Karpas-422 (cell line): Measurements from ENCODE around the gene FBXO34. TPM values are rescaled to one million over a fixed set of nuclear protein-coding genes. Genes with fewer than 3 reads are reported as not detected.

Source experiments
- DNase-seq: peaks from one replicate; pipeline ENCODE4 v3.0.0-alpha.2; 2015
- H2AFZ ChIP-seq: fragments of 200-600 bp; sonication (generic); 2 replicates; pipeline ENCODE4 v1.6.1; 2014; ENCODE audit warnings: antibody characterized with exemption, low read length, mixed read lengths
- H3K27ac ChIP-seq: fragments of 200-600 bp; sonication (generic); 2 replicates; pipeline ENCODE4 v1.5.1; 2014; ENCODE audit warnings: mild to moderate bottlenecking, low read length, moderate library complexity
- H3K27me3 ChIP-seq: fragments of 200-600 bp; sonication (generic); 2 replicates; pipeline ENCODE4 v1.6.1; 2014; ENCODE audit warnings: low read length, mixed read lengths
- H3K36me3 ChIP-seq: fragments of 200-600 bp; sonication (generic); 2 replicates; pipeline ENCODE4 v1.6.1; 2014; ENCODE audit warnings: low read length, mixed read lengths; ENCODE audit not compliant: insufficient read depth
- H3K4me1 ChIP-seq: fragments of 200-600 bp; sonication (generic); 2 replicates; pipeline ENCODE4 v1.6.1; 2014; ENCODE audit warnings: mild to moderate bottlenecking, low read length, mixed read lengths
- H3K4me2 ChIP-seq: fragments of 200-600 bp; sonication (generic); 2 replicates; pipeline ENCODE4 v1.6.1; 2014; ENCODE audit warnings: low read length, low read depth, mild to moderate bottlenecking; ENCODE audit not compliant: poor library complexity, severe bottlenecking
- H3K4me3 ChIP-seq: fragments of 200-600 bp; sonication (generic); 2 replicates; pipeline ENCODE4 v1.5.1; 2014; ENCODE audit warnings: mild to moderate bottlenecking, antibody characterized with exemption, low read length, mixed read lengths
- H3K79me2 ChIP-seq: fragments of 200-600 bp; sonication (generic); 2 replicates; pipeline ENCODE4 v1.6.1; 2014; ENCODE audit warnings: mild to moderate bottlenecking, low read length, mixed read lengths
- H3K9ac ChIP-seq: fragments of 200-600 bp; sonication (generic); 2 replicates; pipeline ENCODE4 v1.6.0; 2014; ENCODE audit warnings: low read length
- H3K9me2 ChIP-seq: fragments of 200-600 bp; sonication (generic), shearing (Covaris generic); replicated peaks from 2 replicates; pipeline ENCODE4 v1.6.0; 2014; ENCODE audit warnings: mild to moderate bottlenecking, low read length, moderate library complexity; ENCODE audit not compliant: insufficient read depth
- H3K9me3 ChIP-seq: fragments of 300-700, 200-600 bp; sonication (generic); 2 replicates; pipeline ENCODE4 v1.6.1; 2014; ENCODE audit warnings: low read length, mixed read lengths
- H4K20me1 ChIP-seq: fragments of 200-600 bp; sonication (generic); 2 replicates; pipeline ENCODE4 v1.6.1; 2014; ENCODE audit warnings: mild to moderate bottlenecking, antibody characterized with exemption, low read length, low read depth; ENCODE audit not compliant: insufficient read depth
- small RNA-seq: library from RNA; depleted of rRNA; stranded (forward); fragments of <200 nt; gene quantifications from one replicate; pipeline ENCODE3, GENCODE V24; 2014
- total RNA-seq: library from RNA; depleted of rRNA; stranded (reverse); fragments of >200 nt; shearing (Covaris generic); gene quantifications from 2 replicates; pipeline ENCODE4 v1.2.3, GENCODE V29; 2014; ENCODE audit warnings: low replicate concordance; rRNA removed

FBXO34 gene
- total RNA-seq, 1 experiment from 2014 or later, result 59.0 TPM

DNA sequence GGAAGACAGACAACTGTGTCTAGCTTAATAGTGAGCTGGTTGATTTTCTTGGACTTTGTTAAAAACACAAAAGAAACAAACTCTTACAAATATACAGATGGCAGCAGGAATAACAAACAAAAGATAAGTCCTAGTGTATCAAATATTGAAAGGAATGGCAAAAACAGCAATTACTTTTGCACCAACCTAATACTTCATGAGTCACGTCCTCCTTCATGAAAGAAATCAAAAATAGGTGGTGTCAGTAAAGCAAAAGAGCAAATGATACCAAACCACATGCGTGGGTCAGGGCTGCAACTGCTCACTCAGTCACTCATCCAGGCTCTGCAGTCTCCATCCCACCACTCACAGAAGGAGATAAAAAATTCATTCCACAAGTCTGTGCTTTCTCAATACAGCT lies 128.6 kb downstream of the FBXO34 start:
- H3K79me2 ChIP-seq, result peaks cover 70% of the 10 kb centered on the region
- H3K9ac ChIP-seq, result no peak overlapping the region
- no peak overlapping the region for H2AFZ ChIP-seq
- no peak overlapping the region for H3K27ac ChIP-seq
- H3K27me3 ChIP-seq, result no peaks in the 10 kb centered on the region
- no peaks in the 10 kb centered on the region for H3K36me3 ChIP-seq
- no peak for DNase-seq
- H3K4me1 ChIP-seq, result peaks cover 11% of the 10 kb centered on the region
- no peaks in the 10 kb centered on the region for H3K9me3 ChIP-seq
- no peak overlapping the region for H3K4me3 ChIP-seq
- H3K9me2 ChIP-seq, result no peaks in the 10 kb centered on the region
- H4K20me1 ChIP-seq, result no peaks in the 10 kb centered on the region
- H3K4me2 ChIP-seq, result no peak overlapping the region

DNA sequence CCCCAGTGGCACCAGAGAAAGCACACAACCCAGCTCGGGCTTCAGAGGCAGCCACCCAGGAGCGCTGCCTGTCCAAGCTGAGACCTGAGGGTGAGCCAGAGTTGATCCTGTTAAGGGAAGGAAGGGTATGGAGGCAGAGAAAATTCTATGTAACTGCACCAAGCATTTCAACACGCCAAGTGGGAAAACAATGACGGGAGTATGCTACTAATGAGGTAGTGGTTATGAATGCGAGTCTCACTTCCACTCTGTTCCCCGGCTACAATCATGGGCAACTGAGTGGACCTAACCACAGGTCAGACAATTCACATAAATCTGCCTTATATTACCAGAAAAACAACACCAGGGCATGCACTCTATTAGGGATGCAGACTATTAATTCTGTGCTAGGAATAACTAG lies 130.5 kb downstream of the FBXO34 start:
- no peak for DNase-seq
- Histone ChIP-seq H3K27me3 (no peaks in the 10 kb centered on the region), H3K9me2 (no peaks in the 10 kb centered on the region), H3K79me2 (peaks cover 88% of the 10 kb centered on the region), H3K4me3 (no peak overlapping the region), H3K4me1 (peaks cover 24% of the 10 kb centered on the region), H3K36me3 (no peaks in the 10 kb centered on the region), H3K9ac (no peak overlapping the region), H3K9me3 (no peaks in the 10 kb centered on the region), H3K27ac (no peak overlapping the region), H2AFZ (no peak overlapping the region), H3K4me2 (no peak overlapping the region), H4K20me1 (no peaks in the 10 kb centered on the region; the same call in 1 of the 2 replicates)

Small RNA genes within 50 kb of the gene (small RNA-seq; reads per million reads assigned to genes)
- not detected for gene AL356801.1

Other genes starting within 250 kb of the FBXO34 start
- gene WDHD1, start 244.3 kb upstream of the FBXO34 start, total RNA-seq, result 14.0 and 31.2 TPM in 2 replicates
- gene SOCS4, start 244.2 kb upstream of the FBXO34 start, total RNA-seq, result 20.2 and 50.3 TPM in 2 replicates
- 31.8 and 111 TPM in 2 replicates for gene MAPK1IP1L, start 219.8 kb upstream of the FBXO34 start, total RNA-seq
- gene LGALS3, start 142.2 kb upstream of the FBXO34 start, total RNA-seq, result not detected in 2 replicates
- gene DLGAP5, start 79.8 kb upstream of the FBXO34 start, total RNA-seq, result 24.0 and 42.4 TPM in 2 replicates
- 12.6 and 13.2 TPM in 2 replicates for gene ATG14, start 140.4 kb downstream of the FBXO34 start, total RNA-seq
- not detected in 2 replicates for gene TBPL2, start 169.2 kb downstream of the FBXO34 start, total RNA-seq